ENCODE results near the gene SLC24A3.

The SLC24A3 gene

GRCh38 chr20:19288061-19288460 is 75.6 kb downstream of the SLC24A3 start:
- ChIA-PET CTCF (no interaction called here), POLR2A (no interaction called here)
- TF ChIP-seq TARDBP (IDR thresholded peaks at IDR 0.05) (no peak), HDGF (IDR thresholded peaks at IDR 0.05; ENCODE audit: borderline replicate concordance) (no peak), ZNF384 (IDR thresholded peaks at IDR 0.05) (no peak), ELF4 (IDR thresholded peaks at IDR 0.05) (no peak), ARNT (IDR thresholded peaks at IDR 0.05) (no peak), L3MBTL2 (conservative IDR thresholded peaks at IDR 0.05) (no peak), FOXK2 (IDR thresholded peaks at IDR 0.05) (no peak), FOXA1 (IDR thresholded peaks at IDR 0.05) (no peak), CTBP1 (IDR thresholded peaks at IDR 0.05; ENCODE audit: borderline replicate concordance) (no peak), NFRKB (IDR thresholded peaks at IDR 0.05) (no peak), LEF1 (IDR thresholded peaks at IDR 0.05; ENCODE audit: borderline replicate concordance) (no peak), PKNOX1 (IDR thresholded peaks at IDR 0.05) (no peak), SUZ12 (IDR thresholded peaks at IDR 0.05) (no peak)
- DNase-seq (ENCODE audit: extremely low spot score), result no peak

DNA sequence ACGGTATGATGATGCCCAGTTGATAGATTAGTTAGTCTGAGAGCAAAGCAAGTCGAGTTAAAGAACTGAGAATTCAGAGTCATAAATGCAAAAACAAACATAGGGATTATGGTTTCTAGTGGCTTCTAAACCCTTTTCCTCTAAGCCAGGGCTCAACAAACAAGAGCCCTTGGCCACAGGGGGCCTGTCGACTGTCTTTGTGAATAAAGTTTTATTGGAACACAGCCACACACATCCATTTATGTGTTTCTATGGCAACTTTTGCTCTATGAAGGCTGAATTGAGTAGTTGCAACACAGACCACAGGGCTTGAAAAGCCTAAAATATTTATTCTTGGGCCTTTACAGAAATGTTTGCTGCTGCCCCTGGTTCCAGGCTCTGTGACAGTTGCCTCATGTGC is 76.2 kb downstream of the SLC24A3 start:
- no peak for DNase-seq (ENCODE audit: extremely low spot score)
- TF ChIP-seq L3MBTL2 (conservative IDR thresholded peaks at IDR 0.05) (no peak), FOXM1 (IDR thresholded peaks at IDR 0.05; ENCODE audit: borderline replicate concordance) (no peak), CTBP1 (IDR thresholded peaks at IDR 0.05; ENCODE audit: borderline replicate concordance) (no peak), ZNF384 (IDR thresholded peaks at IDR 0.05) (no peak), LEF1 (IDR thresholded peaks at IDR 0.05; ENCODE audit: borderline replicate concordance) (no peak), FOXK2 (IDR thresholded peaks at IDR 0.05) (no peak), FOXA1 (IDR thresholded peaks at IDR 0.05) (no peak), PKNOX1 (IDR thresholded peaks at IDR 0.05) (no peak), NFRKB (IDR thresholded peaks at IDR 0.05) (no peak), ELF4 (IDR thresholded peaks at IDR 0.05) (no peak), SUZ12 (IDR thresholded peaks at IDR 0.05) (no peak), TARDBP (IDR thresholded peaks at IDR 0.05) (no peak), HDGF (IDR thresholded peaks at IDR 0.05; ENCODE audit: borderline replicate concordance) (no peak), ARNT (IDR thresholded peaks at IDR 0.05) (no peak)
- ChIA-PET POLR2A (no interaction called here), CTCF (no interaction called here)

- CTCF ChIA-PET, result no interaction called here
- POLR2A ChIA-PET, result no interaction called here
- no peak for DNase-seq (ENCODE audit: extremely low spot score)
- TF ChIP-seq TARDBP (IDR thresholded peaks at IDR 0.05) (no peak), NFRKB (IDR thresholded peaks at IDR 0.05) (no peak), ZNF384 (IDR thresholded peaks at IDR 0.05) (no peak), SP1 (IDR thresholded peaks at IDR 0.05) (no peak), BHLHE40 (IDR thresholded peaks at IDR 0.05; ENCODE audit: borderline replicate concordance) (no peak), FOXK2 (IDR thresholded peaks at IDR 0.05) (no peak), L3MBTL2 (conservative IDR thresholded peaks at IDR 0.05) (no peak), CTBP1 (IDR thresholded peaks at IDR 0.05; ENCODE audit: borderline replicate concordance) (no peak), LEF1 (IDR thresholded peaks at IDR 0.05; ENCODE audit: borderline replicate concordance) (no peak), FOXM1 (IDR thresholded peaks at IDR 0.05; ENCODE audit: borderline replicate concordance) (no peak), HDGF (IDR thresholded peaks at IDR 0.05; ENCODE audit: borderline replicate concordance) (no peak), ELF4 (IDR thresholded peaks at IDR 0.05) (no peak), SUZ12 (IDR thresholded peaks at IDR 0.05) (no peak), PKNOX1 (IDR thresholded peaks at IDR 0.05) (no peak), ARNT (IDR thresholded peaks at IDR 0.05) (no peak), FOXA1 (IDR thresholded peaks at IDR 0.05) (no peak)
Measured at GRCh38 chr20:19289451-19289850, 77.0 kb downstream of the SLC24A3 start.

- no peak for DNase-seq (ENCODE audit: extremely low spot score)
- TF ChIP-seq SUZ12 (IDR thresholded peaks at IDR 0.05), result no peak
- TF ChIP-seq ARNT (IDR thresholded peaks at IDR 0.05), result no peak
- TF ChIP-seq CTBP1 (IDR thresholded peaks at IDR 0.05; ENCODE audit: borderline replicate concordance), result no peak
- TF ChIP-seq FOXA1 (IDR thresholded peaks at IDR 0.05), result no peak
- no peak for TF ChIP-seq ELF4 (IDR thresholded peaks at IDR 0.05)
- TF ChIP-seq FOXK2 (IDR thresholded peaks at IDR 0.05), result no peak
- TF ChIP-seq SP1 (IDR thresholded peaks at IDR 0.05), result no peak
- POLR2A ChIA-PET, result no interaction called here
- CTCF ChIA-PET, result interaction anchor here (1.4 kb wide), 1 partner anchor 10 kb away, joined by 3 read pairs; no protein-coding TSS in a partner anchor
Measured at GRCh38 chr20:19291024-19291817, 78.8 kb downstream of the SLC24A3 start.

DNA sequence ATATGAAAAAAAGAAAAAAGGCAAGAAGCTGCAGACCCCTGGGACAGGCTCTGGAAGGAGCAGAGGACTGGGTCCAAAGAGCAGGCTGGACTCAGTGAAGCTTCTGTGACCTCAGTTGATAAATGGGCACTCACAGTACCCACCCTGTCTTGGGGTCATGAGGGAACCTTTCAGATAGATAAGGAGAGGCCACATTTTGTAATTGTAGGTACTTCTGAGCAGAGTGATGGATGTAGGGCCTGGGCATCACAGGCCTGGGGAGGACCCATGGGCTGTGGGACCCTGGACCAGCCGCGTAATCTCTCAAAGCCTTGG is 79.3 kb downstream of the SLC24A3 start:
- ChIA-PET CTCF (no interaction called here), POLR2A (no interaction called here)
- no peak for DNase-seq (ENCODE audit: extremely low spot score)
- no peak for TF ChIP-seq L3MBTL2 (conservative IDR thresholded peaks at IDR 0.05)
- TF ChIP-seq SUZ12 (IDR thresholded peaks at IDR 0.05), result no peak
- TF ChIP-seq CTBP1 (IDR thresholded peaks at IDR 0.05; ENCODE audit: borderline replicate concordance), result no peak
- no peak for TF ChIP-seq FOXA1 (IDR thresholded peaks at IDR 0.05)
- no peak for TF ChIP-seq ELF4 (IDR thresholded peaks at IDR 0.05)
- TF ChIP-seq BHLHE40 (IDR thresholded peaks at IDR 0.05; ENCODE audit: borderline replicate concordance), result no peak
- no peak for TF ChIP-seq TARDBP (IDR thresholded peaks at IDR 0.05)
- TF ChIP-seq LEF1 (IDR thresholded peaks at IDR 0.05; ENCODE audit: borderline replicate concordance), result no peak
- TF ChIP-seq FOXK2 (IDR thresholded peaks at IDR 0.05), result no peak
- TF ChIP-seq NFRKB (IDR thresholded peaks at IDR 0.05), result no peak
- no peak for TF ChIP-seq FOXM1 (IDR thresholded peaks at IDR 0.05; ENCODE audit: borderline replicate concordance)
- TF ChIP-seq PKNOX1 (IDR thresholded peaks at IDR 0.05), result no peak
- no peak for TF ChIP-seq ARNT (IDR thresholded peaks at IDR 0.05)
- TF ChIP-seq HDGF (IDR thresholded peaks at IDR 0.05; ENCODE audit: borderline replicate concordance), result no peak
- no peak for TF ChIP-seq SP1 (IDR thresholded peaks at IDR 0.05)
